ENCODE measurements around the gene SLC24A5.

GRCh38 chr15:48091522-48091921 lies 29.3 kb upstream of the SLC24A5 start:
- TF ChIP-seq CTCF (IDR thresholded peaks at IDR 0.05 in 8 of 11, conservative IDR thresholded peaks at IDR 0.05 in 3 of 11) (no peak), POLR2AphosphoS5 (IDR thresholded peaks at IDR 0.05) (no peak)
